Brain microvascular endothelial cell (primary cell): ENCODE results near the gene ISLR.
A peak's percentile ranks its signal among the peaks of the same experiment; 100 is the strongest.

Source experiments
- DNase-seq: peaks from one replicate; pipeline ENCODE4 v3.0.0-alpha.2; 2020
- H3K27ac ChIP-seq: fragments of 250-450 bp; sonication (Bioruptor Pico); 2 replicates; pipeline ENCODE4 v1.5.1; 2020; ENCODE audit warnings: mild to moderate bottlenecking, moderate library complexity
- H3K27me3 ChIP-seq: fragments of 250-450 bp; sonication (Bioruptor Pico); replicated peaks from 2 replicates; pipeline ENCODE4 v1.5.1; 2020; ENCODE audit warnings: mild to moderate bottlenecking
- H3K36me3 ChIP-seq: fragments of 250-450 bp; sonication (Bioruptor Pico); replicated peaks from 2 replicates; pipeline ENCODE4 v1.5.1; 2020; ENCODE audit warnings: mild to moderate bottlenecking
- H3K4me3 ChIP-seq: 2 replicates; pipeline ENCODE4 v1.5.1; 2011; ENCODE audit warnings: low read depth, mild to moderate bottlenecking, control low read depth, low read length, moderate library complexity
- CTCF ChIP-seq: IDR thresholded peaks from 2 replicates; pipeline ENCODE4 v1.5.1; 2011; ENCODE audit warnings: low read depth, mild to moderate bottlenecking, moderate library complexity, low read length, control low read depth, inconsistent platforms; ENCODE audit errors: missing control alignments
- in situ Hi-C: cut with HindIII; loops from 2 replicates; pipeline ENCODE4 v1.10.0; 2017; ENCODE audit warnings: low sequenced_read_pairs, low pct_ligation_motif_present

ISLR gene

GRCh38 chr15:74132681-74133651 is 40.5 kb upstream of the ISLR start:
- H3K4me3 ChIP-seq: no peak overlapping the region
- in situ Hi-C loops: no loop called here
- peak; percentile 20 for TF ChIP-seq CTCF
- H3K27ac ChIP-seq: no peak overlapping the region
- no peak for DNase-seq
- H3K36me3 ChIP-seq: no peaks in the 10 kb centered on the region
- H3K27me3 ChIP-seq: peaks cover 68% of the 10 kb centered on the region

GRCh38 chr15:74133694-74134386 is 39.7 kb upstream of the ISLR start:
- no peak for DNase-seq
- TF ChIP-seq CTCF: no peak
- in situ Hi-C loops: no loop called here

GRCh38 chr15:74134387-74135027 is 39.0 kb upstream of the ISLR start:
- TF ChIP-seq CTCF: peak; percentile 74
- no peak overlapping the region for H3K27ac ChIP-seq
- no peak for DNase-seq
- no peaks in the 10 kb centered on the region for H3K36me3 ChIP-seq
- peaks cover 54% of the 10 kb centered on the region for H3K27me3 ChIP-seq
- in situ Hi-C loops: no loop called here
- no peak overlapping the region for H3K4me3 ChIP-seq

More at GRCh38 chr15:74133694-74134386, 39.7 kb upstream of the ISLR start:
- H3K36me3 ChIP-seq: no peaks in the 10 kb centered on the region
- H3K27ac ChIP-seq: no peak overlapping the region
- no peak overlapping the region for H3K4me3 ChIP-seq
- H3K27me3 ChIP-seq: peaks cover 61% of the 10 kb centered on the region

GRCh38 chr15:74135041-74135565 is 38.4 kb upstream of the ISLR start:
- TF ChIP-seq CTCF: no peak
- Histone ChIP-seq H3K4me3 (no peak overlapping the region), H3K27me3 (peaks cover 50% of the 10 kb centered on the region), H3K36me3 (no peaks in the 10 kb centered on the region), H3K27ac (no peak overlapping the region)
- in situ Hi-C loops: no loop called here
- no peak for DNase-seq

- in situ Hi-C loops: no loop called here
- TF ChIP-seq CTCF: no peak
- Histone ChIP-seq H3K36me3 (no peaks in the 10 kb centered on the region), H3K4me3 (peak overlapping the region; percentile 44), H3K27ac (no peak overlapping the region), H3K27me3 (peaks cover 37% of the 10 kb centered on the region)
- no peak for DNase-seq
Observed at GRCh38 chr15:74136540-74136813, 37.0 kb upstream of the ISLR start.
